Measurements from ENCODE around the gene TM9SF4. TPM values are rescaled to one million over a fixed set of nuclear protein-coding genes. Genes with fewer than 3 reads are reported as not detected.

Gene TM9SF4
- polyA plus RNA-seq, 1 experiment = 75.6 TPM

- ChIA-PET POLR2A (interaction anchor here (0.6 kb wide), 1 partner anchor 20 kb away, joined by 5 read pairs; no protein-coding TSS in a partner anchor), CTCF (no interaction called here)
- Histone ChIP-seq H3K9me3 (ENCODE audit: control insufficient read depth, insufficient read depth, low read length) (no peaks in the 10 kb centered on the region), H3K4me3 (ENCODE audit: low read depth, low read length) (no peak overlapping the region), H3K27me3 (ENCODE audit: control insufficient read depth, insufficient read depth, low read length) (peaks cover 42% of the 10 kb centered on the region), H3K27ac (ENCODE audit: low read depth, low read length) (no peak overlapping the region)
- no peak for DNase-seq (ENCODE audit: low read depth, low spot score)
- no peak for TF ChIP-seq CTCF (IDR thresholded peaks at IDR 0.05; ENCODE audit: low read depth, low read length)
Observed at GRCh38 chr20:32078791-32079190, 30.7 kb upstream of the TM9SF4 start.

GRCh38 chr20:32079655-32080109 lies 29.8 kb upstream of the TM9SF4 start:
- POLR2A ChIA-PET = no interaction called here

GRCh38 chr20:32080783-32081182 lies 28.7 kb upstream of the TM9SF4 start:
- ChIA-PET POLR2A (no interaction called here), CTCF (interaction anchor here (3.2 kb wide), 1 partner anchor 11 kb away, joined by 17 read pairs; no protein-coding TSS in a partner anchor)
- no peak overlapping the region for H3K4me3 ChIP-seq (ENCODE audit: low read depth, low read length)
- H3K9me3 ChIP-seq (ENCODE audit: control insufficient read depth, insufficient read depth, low read length) = no peaks in the 10 kb centered on the region
- H3K27me3 ChIP-seq (ENCODE audit: control insufficient read depth, insufficient read depth, low read length) = peaks cover 41% of the 10 kb centered on the region
- no peak for TF ChIP-seq CTCF (IDR thresholded peaks at IDR 0.05; ENCODE audit: low read depth, low read length)
- DNase-seq (ENCODE audit: low read depth, low spot score) = no peak
- H3K27ac ChIP-seq (ENCODE audit: low read depth, low read length) = no peak overlapping the region

More at GRCh38 chr20:32079655-32080109, 29.8 kb upstream of the TM9SF4 start:
- H3K4me3 ChIP-seq (ENCODE audit: low read depth, low read length) = no peak overlapping the region
- no peak for TF ChIP-seq CTCF (IDR thresholded peaks at IDR 0.05; ENCODE audit: low read depth, low read length)
- H3K9me3 ChIP-seq (ENCODE audit: control insufficient read depth, insufficient read depth, low read length) = no peaks in the 10 kb centered on the region
- CTCF ChIA-PET = interaction anchor here (3.2 kb wide), 1 partner anchor 12 kb away, joined by 17 read pairs; no protein-coding TSS in a partner anchor
- peaks cover 36% of the 10 kb centered on the region for H3K27me3 ChIP-seq (ENCODE audit: control insufficient read depth, insufficient read depth, low read length)
- H3K27ac ChIP-seq (ENCODE audit: low read depth, low read length) = no peak overlapping the region
- DNase-seq (ENCODE audit: low read depth, low spot score) = no peak

- H3K4me3 ChIP-seq (ENCODE audit: low read depth, low read length) = no peak overlapping the region
- POLR2A ChIA-PET = no interaction called here
- TF ChIP-seq CTCF (IDR thresholded peaks at IDR 0.05; ENCODE audit: low read depth, low read length) = no peak
- H3K27ac ChIP-seq (ENCODE audit: low read depth, low read length) = no peak overlapping the region
- CTCF ChIA-PET = interaction anchor here (1.5 kb wide), 1 partner anchor 9 kb away, joined by 4 read pairs; no protein-coding TSS in a partner anchor
- DNase-seq (ENCODE audit: low read depth, low spot score) = no peak
- no peaks in the 10 kb centered on the region; the same call in 1 of the 2 replicates for H3K9me3 ChIP-seq (ENCODE audit: control insufficient read depth, insufficient read depth, low read length)
- peaks cover 30% of the 10 kb centered on the region for H3K27me3 ChIP-seq (ENCODE audit: control insufficient read depth, insufficient read depth, low read length)
Observed at GRCh38 chr20:32083469-32083868, 26.0 kb upstream of the TM9SF4 start.

- Histone ChIP-seq H3K27ac (ENCODE audit: low read depth, low read length) (no peak overlapping the region), H3K27me3 (ENCODE audit: control insufficient read depth, insufficient read depth, low read length) (peaks cover 29% of the 10 kb centered on the region), H3K4me3 (ENCODE audit: low read depth, low read length) (no peak overlapping the region), H3K9me3 (ENCODE audit: control insufficient read depth, insufficient read depth, low read length) (peaks cover 3% of the 10 kb centered on the region; the same call in 1 of the 2 replicates)
- TF ChIP-seq CTCF (IDR thresholded peaks at IDR 0.05; ENCODE audit: low read depth, low read length) = no peak
- DNase-seq (ENCODE audit: low read depth, low spot score) = no peak
- ChIA-PET CTCF (interaction anchor here (2.4 kb wide), 1 partner anchor 265 kb away, joined by 14 read pairs; no protein-coding TSS in a partner anchor), POLR2A (no interaction called here)
Observed at GRCh38 chr20:32087070-32087469, 22.4 kb upstream of the TM9SF4 start.
